H1 (cell line): Measurements from ENCODE around the gene RPL41. TPM values are rescaled to one million over a fixed set of nuclear protein-coding genes. Genes with fewer than 3 reads are reported as not detected.

Source experiments
- BRCA1 ChIP-seq: IDR thresholded peaks from 2 replicates; pipeline ENCODE4 v1.6.1; 2012; ENCODE audit warnings: low read depth, low read length, improper control_type of control experiment
- CEBPB ChIP-seq: IDR thresholded peaks from 2 replicates; pipeline ENCODE4 v1.6.1; 2012; ENCODE audit warnings: low read depth, low read length
- EZH2 ChIP-seq: fragments of 200-600 bp; sonication (generic); IDR thresholded peaks from 2 replicates; pipeline ENCODE4 v1.7.1; 2012; ENCODE audit warnings: low read depth, mild to moderate bottlenecking, moderate library complexity, low read length, inconsistent platforms; ENCODE audit not compliant: severe bottlenecking
- TAF1 ChIP-seq: IDR thresholded peaks from 2 replicates; pipeline ENCODE4 v1.6.1; 2011; ENCODE audit warnings: mild to moderate bottlenecking, low read depth, low read length
- polyA plus RNA-seq, 7 experiments: library from polyadenylated mRNA; depleted of rRNA in 3 of 7; stranded (reverse) in 5 of 7; unstranded in 2 of 7; fragments of >200 nt in 5 of 7; fragments of 200-250 nt in 2 of 7; gene quantifications; 1 replicate in 5 of 7; 2 replicates in 1 of 7; 4 replicates in 1 of 7; pipeline versions ENCODE4 v1.2.1 to v1.2.3, GENCODE V29; 2011 to 2013; ENCODE audit warnings: missing spikeins in 2 of 7, mixed read lengths in 2 of 7
- total RNA-seq: library from RNA; stranded (reverse); fragmentation: NEBNext Ultra II Directional; extraction: Animal tissue kit (Norgen Biotek cat#: 25700); gene quantifications from 2 replicates; pipeline ENCODE4 v1.2.1, GENCODE V29; 2021
- TF ChIP-seq, protein P1 (sequence below): fragments of 300-600 bp; sonication (generic); IDR thresholded peaks from 2 replicates; pipeline ENCODE4 v1.7.1; 2012; ENCODE audit warnings: low read length, moderate library complexity, mild to moderate bottlenecking, inconsistent platforms; ENCODE audit not compliant: insufficient replicate concordance

RPL41 gene
- total and polyA plus RNA-seq, 2 of the 8 experiments (the other 6 are each of a cell fraction or from before 2014, with no cell fraction given), result 4,440 to 16,488 TPM

- TF ChIP-seq, protein P1, sequence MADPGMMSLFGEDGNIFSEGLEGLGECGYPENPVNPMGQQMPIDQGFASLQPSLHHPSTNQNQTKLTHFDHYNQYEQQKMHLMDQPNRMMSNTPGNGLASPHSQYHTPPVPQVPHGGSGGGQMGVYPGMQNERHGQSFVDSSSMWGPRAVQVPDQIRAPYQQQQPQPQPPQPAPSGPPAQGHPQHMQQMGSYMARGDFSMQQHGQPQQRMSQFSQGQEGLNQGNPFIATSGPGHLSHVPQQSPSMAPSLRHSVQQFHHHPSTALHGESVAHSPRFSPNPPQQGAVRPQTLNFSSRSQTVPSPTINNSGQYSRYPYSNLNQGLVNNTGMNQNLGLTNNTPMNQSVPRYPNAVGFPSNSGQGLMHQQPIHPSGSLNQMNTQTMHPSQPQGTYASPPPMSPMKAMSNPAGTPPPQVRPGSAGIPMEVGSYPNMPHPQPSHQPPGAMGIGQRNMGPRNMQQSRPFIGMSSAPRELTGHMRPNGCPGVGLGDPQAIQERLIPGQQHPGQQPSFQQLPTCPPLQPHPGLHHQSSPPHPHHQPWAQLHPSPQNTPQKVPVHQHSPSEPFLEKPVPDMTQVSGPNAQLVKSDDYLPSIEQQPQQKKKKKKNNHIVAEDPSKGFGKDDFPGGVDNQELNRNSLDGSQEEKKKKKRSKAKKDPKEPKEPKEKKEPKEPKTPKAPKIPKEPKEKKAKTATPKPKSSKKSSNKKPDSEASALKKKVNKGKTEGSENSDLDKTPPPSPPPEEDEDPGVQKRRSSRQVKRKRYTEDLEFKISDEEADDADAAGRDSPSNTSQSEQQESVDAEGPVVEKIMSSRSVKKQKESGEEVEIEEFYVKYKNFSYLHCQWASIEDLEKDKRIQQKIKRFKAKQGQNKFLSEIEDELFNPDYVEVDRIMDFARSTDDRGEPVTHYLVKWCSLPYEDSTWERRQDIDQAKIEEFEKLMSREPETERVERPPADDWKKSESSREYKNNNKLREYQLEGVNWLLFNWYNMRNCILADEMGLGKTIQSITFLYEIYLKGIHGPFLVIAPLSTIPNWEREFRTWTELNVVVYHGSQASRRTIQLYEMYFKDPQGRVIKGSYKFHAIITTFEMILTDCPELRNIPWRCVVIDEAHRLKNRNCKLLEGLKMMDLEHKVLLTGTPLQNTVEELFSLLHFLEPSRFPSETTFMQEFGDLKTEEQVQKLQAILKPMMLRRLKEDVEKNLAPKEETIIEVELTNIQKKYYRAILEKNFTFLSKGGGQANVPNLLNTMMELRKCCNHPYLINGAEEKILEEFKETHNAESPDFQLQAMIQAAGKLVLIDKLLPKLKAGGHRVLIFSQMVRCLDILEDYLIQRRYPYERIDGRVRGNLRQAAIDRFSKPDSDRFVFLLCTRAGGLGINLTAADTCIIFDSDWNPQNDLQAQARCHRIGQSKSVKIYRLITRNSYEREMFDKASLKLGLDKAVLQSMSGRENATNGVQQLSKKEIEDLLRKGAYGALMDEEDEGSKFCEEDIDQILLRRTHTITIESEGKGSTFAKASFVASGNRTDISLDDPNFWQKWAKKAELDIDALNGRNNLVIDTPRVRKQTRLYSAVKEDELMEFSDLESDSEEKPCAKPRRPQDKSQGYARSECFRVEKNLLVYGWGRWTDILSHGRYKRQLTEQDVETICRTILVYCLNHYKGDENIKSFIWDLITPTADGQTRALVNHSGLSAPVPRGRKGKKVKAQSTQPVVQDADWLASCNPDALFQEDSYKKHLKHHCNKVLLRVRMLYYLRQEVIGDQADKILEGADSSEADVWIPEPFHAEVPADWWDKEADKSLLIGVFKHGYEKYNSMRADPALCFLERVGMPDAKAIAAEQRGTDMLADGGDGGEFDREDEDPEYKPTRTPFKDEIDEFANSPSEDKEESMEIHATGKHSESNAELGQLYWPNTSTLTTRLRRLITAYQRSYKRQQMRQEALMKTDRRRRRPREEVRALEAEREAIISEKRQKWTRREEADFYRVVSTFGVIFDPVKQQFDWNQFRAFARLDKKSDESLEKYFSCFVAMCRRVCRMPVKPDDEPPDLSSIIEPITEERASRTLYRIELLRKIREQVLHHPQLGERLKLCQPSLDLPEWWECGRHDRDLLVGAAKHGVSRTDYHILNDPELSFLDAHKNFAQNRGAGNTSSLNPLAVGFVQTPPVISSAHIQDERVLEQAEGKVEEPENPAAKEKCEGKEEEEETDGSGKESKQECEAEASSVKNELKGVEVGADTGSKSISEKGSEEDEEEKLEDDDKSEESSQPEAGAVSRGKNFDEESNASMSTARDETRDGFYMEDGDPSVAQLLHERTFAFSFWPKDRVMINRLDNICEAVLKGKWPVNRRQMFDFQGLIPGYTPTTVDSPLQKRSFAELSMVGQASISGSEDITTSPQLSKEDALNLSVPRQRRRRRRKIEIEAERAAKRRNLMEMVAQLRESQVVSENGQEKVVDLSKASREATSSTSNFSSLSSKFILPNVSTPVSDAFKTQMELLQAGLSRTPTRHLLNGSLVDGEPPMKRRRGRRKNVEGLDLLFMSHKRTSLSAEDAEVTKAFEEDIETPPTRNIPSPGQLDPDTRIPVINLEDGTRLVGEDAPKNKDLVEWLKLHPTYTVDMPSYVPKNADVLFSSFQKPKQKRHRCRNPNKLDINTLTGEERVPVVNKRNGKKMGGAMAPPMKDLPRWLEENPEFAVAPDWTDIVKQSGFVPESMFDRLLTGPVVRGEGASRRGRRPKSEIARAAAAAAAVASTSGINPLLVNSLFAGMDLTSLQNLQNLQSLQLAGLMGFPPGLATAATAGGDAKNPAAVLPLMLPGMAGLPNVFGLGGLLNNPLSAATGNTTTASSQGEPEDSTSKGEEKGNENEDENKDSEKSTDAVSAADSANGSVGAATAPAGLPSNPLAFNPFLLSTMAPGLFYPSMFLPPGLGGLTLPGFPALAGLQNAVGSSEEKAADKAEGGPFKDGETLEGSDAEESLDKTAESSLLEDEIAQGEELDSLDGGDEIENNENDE, result no peak
- no peak for TF ChIP-seq BRCA1
- no peak for TF ChIP-seq EZH2
- TF ChIP-seq CEBPB, result no peak
- no peak for TF ChIP-seq TAF1
These were observed 26.8 kb downstream of the RPL41 start (continued) for GRCh38 chr12:56143217-56143616.
